ENCODE measurements around the gene XPNPEP2.

- TF ChIP-seq CTCF (IDR thresholded peaks at IDR 0.05; ENCODE audit: low read depth, low read length) (no peak), POLR2A (IDR thresholded peaks at IDR 0.05; ENCODE audit: extremely low read depth, insufficient read length) (no peak), MAX (IDR thresholded peaks at IDR 0.05; ENCODE audit: low read depth, low read length) (no peak), MYC (IDR thresholded peaks at IDR 0.05; ENCODE audit: low read depth, low read length) (no peak)
These were observed 66.0 kb downstream of the XPNPEP2 start for GRCh38 chrX:129804806-129805205.

Measured in NB4 (cell line).